ENCODE data around the gene SC5D. TPM values are rescaled to one million over a fixed set of nuclear protein-coding genes. Genes with fewer than 3 reads are reported as not detected.

The SC5D gene
- total RNA-seq, 1 experiment from 2014 or later = 19.4 TPM

DNA sequence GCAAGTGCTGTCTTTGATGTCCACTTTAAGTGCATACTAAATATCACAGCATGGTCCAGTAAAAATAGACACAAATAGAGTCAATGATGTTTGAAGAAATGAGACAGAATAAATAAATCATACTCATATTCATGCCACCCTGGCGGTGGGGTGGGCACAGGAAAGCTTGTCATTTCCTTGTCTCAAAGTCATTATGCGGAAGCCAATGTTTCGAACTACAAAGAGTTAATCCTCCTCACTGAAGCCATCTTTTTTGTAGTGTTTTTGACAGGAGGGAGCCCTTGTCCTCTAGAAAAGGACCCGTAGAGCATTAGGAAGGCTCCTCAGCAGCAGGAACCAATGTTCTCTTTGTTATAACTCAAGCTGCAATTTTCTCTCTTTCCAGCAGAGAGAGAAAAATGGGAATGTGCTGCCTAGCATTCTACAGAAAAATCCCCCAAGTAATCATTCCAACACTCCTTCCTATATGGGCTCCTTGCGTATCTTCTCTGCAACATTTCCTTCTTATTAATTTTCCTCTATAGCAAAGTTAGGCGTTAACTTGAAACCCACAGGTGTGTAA is 30.6 kb downstream of the SC5D start:
- DNase-seq (ENCODE audit: low spot score) = peak; percentile 40
- in situ Hi-C loops (cut with HindIII; ENCODE audit: low sequenced_read_pairs) = no loop called here

DNA sequence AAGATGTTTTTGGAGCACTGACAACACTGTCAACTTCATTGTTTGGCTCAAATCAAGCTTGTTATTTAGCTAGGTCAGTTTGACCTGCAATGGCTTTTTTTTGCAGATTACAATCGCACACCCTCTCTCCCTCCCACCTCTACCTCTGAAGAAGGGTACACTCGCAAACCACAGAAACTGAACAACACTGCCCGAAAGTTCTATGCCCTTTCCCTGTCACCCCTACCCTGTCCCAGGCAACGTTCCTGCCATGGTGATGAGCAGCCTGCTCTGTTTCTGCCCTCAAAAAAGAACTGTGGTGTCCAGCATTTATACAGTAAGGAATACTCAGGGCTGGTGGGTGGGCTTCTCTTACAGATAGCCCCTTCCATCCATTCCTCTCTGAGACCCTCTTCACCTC is 33.7 kb downstream of the SC5D start:
- in situ Hi-C loops (cut with HindIII; ENCODE audit: low sequenced_read_pairs) = no loop called here
- DNase-seq (ENCODE audit: low spot score) = no peak

DNA sequence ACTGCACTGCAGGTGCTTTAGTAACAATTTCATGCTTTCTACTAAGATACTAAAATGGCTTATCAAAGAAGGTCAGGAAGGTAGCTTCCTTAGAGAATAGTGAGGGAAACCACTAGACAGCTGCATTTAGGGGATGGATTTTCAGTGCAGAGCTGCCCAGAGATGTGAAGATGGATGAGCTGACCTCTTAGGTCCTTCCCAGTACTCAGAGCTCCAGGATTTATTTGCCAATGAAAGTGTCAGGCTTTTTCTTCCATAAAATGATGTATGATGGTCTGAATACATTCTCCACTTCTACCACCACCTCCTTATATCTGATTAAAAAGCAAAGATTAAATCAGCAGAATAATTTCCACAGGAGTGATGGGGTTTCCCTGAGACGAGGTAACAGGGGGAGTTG is 35.0 kb downstream of the SC5D start:
- in situ Hi-C loops (cut with HindIII; ENCODE audit: low sequenced_read_pairs) = no loop called here
- no peak for DNase-seq (ENCODE audit: low spot score)

DNA sequence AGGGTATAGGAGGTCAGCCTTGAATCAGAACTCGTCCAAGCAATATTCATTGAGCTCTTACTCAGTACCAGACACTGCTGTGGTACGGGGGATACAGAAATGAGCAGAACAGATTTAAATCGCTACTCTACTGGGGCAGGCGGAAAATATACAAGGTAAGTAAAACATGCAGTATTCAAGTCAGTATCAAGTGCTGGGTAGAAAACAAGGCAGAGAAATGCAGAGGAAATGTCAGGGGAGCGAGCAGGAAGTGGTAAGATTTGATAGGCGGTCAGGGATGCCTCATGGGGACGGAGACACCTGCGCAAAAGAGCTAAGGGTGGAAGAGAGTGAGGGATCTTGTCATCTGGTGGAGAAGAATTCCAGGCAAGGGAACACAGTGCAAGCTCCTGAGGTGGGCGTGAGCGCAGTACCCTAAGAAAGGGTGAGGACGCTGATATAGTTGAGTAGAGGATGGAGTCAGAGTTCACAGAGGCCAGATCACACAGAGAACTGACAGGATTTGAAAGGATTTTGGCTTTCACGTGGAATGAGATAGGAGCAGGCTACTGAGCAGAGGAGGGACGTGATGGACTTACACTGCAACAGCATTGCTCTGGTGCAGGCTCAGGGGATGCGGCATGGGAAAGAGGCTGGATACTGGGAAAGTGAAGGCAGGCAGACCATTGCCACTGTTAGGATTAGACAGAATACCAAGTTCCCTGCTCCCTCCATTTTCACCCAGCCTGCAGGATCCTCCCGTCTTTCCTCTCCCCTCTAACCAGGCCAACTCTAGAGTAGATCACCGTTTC is 35.8 kb downstream of the SC5D start:
- in situ Hi-C loops (cut with HindIII; ENCODE audit: low sequenced_read_pairs) = no loop called here
- no peak for DNase-seq (ENCODE audit: low spot score)

DNA sequence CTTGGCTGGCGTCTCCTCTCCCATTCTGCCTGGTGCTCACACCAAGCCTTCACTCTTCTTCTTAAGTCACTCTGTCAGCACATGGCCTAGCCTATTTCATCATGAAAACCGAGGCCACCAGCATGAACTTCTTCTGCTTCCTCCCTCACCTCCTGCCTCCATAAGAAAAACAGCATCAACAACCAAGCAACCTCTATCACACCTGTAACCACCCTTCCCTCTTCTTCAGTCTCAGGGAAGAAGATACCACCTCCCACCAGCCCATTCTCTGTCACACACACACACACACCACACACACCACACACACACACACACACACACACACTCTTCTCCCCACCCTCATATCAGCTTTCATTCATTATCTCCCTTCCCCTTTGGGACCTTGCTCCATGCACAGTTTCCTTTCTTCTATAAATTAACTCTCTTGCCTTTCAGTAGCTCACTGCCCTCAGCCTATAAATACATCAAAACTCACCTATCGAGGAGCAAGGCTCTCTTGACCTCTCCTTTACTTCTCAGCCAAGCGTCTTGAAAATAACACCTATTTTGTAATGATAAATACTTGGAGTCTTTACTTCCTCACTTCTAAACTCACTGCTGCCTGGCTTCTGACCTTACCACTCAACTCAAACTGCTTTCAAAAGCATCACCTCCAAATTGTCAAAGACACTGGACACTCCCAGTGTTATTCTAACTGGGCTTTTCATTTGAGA is 36.6 kb downstream of the SC5D start:
- no peak for DNase-seq (ENCODE audit: low spot score)
- in situ Hi-C loops (cut with HindIII; ENCODE audit: low sequenced_read_pairs) = no loop called here

DNA sequence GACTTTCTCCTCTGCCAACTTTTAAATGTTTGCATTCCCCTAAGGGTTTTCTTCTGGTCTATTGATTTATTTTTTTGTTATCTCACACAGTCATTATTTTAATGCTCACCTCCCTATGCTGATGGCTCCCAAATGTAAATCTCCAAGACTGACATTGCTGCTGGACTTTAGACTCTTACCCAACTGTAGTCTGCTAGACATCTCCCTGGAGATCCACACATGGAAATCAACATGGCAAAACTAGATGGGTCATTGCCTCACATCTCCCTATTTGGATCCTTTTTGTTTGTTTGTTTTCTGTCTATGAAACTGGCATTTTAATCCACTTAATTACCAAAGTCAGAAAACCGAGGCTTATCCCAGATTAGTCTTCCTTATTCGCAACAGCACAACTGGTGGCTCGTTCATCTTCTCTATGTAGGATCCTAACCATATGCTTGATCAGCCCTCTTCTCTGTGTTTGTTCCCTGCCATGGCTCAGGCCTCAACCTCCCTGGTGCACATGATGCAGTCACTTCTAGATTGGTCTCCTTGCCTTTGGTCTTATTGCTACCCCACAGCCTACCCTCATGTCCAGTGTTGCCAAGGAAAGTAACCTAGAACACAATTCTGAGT is 37.3 kb downstream of the SC5D start:
- in situ Hi-C loops (cut with HindIII; ENCODE audit: low sequenced_read_pairs) = no loop called here
- no peak for DNase-seq (ENCODE audit: low spot score)

DNA sequence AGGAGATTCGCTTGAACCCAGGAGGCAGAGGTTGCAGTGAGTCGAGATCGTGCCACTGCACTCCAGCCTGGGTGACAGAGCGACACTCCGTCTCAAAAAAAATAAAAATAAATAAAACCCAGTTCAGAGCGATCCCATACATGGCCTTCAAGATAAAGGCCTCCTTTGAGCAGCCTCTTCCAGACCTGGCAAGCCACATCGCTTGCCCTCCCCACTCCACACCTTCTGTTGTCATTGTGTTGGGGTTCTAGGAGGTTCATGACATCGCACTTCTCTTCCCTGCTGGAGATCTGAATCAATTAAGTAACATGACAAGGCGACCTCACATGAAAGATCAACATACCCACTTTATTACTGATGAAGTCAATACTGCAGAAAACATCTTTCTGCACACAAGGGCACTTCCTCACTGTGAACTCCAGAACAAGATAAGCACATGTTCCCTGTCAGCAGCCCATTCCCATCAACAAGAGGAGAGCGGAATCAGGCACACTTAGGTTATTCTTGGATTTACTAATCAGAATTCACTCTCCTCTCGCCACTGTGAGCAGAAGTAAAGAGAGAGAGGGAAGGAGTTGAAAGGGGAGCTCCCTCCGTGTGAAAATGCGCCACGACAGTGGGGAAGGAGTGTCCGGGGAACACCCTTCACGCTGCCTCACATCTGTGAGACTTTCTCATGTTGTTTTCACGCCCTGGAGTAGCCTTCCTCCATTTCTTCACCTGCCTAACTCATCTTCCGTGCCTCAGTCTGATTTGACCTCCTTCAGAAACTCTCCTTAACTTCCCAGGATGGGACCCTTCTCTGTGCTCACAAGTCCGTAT is 38.3 kb downstream of the SC5D start:
- DNase-seq (ENCODE audit: low spot score) = no peak

DNA sequence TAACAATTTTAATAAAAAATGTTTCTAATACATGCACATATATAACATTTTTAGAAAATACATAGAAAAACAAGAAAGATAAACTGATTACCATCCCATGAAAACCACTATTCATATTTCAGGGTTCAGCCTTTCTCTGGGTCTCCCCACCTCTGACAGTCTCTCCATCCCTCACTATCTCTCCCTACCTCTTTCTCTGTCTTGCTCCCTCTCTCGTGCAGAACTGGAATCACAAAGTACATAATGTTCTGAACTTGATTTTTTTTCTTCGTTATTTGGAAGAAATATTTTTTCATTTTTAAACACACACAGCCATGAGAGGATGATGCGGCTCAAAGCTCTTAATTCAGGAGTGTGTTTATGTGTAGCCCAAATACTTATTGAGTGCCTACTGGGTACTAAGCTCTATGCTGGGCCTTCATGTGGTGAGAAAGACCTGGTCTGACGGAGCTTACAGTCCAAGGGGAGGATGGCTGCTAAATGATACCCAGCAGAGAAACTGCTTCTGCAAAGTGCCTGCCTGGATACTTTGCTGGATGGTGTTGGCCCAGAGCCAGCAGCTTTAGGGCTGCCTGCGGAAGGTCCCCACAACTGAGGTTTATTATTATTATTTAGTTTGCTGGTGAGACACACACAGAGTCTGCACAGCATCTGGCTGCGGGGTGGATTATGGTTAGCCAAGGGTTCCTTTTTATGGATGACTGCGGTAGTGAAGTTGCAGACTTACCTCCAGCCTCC is 42.6 kb downstream of the SC5D start:
- in situ Hi-C loops (cut with HindIII; ENCODE audit: low sequenced_read_pairs) = no loop called here
- DNase-seq (ENCODE audit: low spot score) = peak; percentile 34

More for the DNA sequence above, 38.3 kb downstream of the SC5D start:
- in situ Hi-C loops (cut with HindIII; ENCODE audit: low sequenced_read_pairs) = no loop called here

DNA sequence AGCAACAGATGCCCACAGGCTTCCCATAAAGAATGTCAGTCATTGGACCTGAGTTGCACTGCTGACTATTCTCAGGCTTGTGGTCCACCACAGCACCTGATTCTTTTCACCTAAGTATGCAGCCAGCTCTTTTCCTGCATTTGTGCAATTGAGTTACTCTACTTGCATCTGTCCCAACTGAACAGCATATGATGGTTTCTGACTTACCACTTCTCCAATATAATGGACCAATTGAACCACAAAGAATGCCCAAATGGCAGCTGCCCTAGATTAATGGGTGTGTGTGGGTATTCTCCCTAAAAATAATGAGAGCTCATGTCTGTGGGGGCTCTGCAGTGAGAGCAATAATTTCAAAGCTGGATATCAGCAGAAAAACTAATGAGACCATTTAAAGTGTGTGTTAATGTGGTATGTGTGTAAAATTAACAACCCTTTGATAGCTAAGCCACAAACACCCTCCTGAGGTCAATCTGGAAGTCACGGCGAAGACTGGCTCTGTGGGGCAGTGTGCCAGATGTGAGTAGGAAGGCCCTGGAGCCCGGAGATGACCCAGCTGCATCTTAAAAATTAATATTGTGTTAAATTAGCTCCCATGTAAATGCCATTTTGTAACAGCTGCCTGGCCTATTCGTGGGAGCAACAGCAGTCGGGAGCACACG is 43.8 kb downstream of the SC5D start:
- in situ Hi-C loops (cut with HindIII; ENCODE audit: low sequenced_read_pairs) = no loop called here

DNA sequence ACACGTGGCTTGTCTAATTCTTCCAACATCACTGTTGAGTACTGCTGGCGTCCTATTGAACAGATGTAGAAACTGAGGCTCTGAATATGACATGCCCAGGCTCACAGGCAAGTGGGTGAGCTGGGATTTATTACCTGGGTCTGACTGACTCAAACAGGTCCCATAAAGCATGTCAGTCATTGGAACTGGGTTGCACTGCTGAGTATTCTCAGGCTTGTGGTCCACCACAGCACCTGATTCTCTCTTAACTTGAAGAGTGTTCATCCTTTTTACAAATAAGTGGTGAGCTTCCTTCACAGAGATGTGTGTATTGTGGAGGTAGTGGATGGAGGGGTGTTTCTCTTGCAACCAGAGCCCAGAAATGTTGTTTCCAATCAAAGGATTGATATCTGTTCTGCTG is 44.5 kb downstream of the SC5D start:
- DNase-seq (ENCODE audit: low spot score) = no peak
- in situ Hi-C loops (cut with HindIII; ENCODE audit: low sequenced_read_pairs) = no loop called here

More for the DNA sequence above, 43.8 kb downstream of the SC5D start:
- DNase-seq (ENCODE audit: low spot score) = no peak

DNA sequence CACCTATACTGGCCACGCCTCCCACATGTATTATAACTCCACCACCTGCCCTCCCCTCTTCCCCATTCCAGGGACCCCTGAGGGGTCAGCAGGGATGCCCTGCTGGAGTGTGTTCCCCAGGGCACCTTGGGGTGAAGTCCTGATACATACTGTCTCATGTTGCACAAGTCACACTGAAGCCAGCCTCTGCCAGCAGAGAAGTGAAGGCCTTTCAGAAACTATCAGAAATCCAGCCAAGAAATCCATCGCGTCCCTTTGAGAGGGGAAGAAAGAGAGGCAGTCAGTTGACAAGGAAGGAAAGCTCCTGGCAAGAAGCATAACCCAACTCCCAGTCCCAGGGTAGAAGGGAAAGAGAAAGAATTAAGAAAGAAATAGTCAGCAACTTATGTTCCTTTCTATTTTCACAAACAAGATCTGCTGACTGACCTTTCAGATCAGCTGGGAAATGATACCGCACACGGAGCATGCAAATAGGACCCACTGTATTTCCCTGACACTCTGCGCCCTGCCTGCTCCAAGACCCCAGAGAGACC is 45.2 kb downstream of the SC5D start:
- DNase-seq (ENCODE audit: low spot score) = peak; percentile 47
- in situ Hi-C loops (cut with HindIII; ENCODE audit: low sequenced_read_pairs) = no loop called here

DNA sequence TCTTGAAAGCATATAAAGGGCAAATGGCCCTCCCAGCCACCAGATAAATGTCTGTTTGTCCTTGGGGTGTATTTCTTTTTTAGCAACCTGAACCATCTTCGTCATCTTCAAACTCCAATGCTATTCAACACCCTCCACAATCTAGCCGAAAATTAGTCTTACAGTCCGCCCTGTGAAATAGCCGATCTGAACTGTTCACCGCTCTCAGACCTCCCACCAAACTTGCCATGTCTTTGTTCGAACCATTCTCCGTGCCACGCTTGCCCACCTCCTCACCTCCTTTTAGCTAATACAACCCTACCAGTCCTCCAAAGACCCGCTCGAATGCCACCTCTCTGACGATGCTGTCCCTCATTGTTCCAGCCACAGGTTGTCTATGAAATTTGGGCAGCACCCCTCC is 46.0 kb downstream of the SC5D start:
- no peak for DNase-seq (ENCODE audit: low spot score)
- in situ Hi-C loops (cut with HindIII; ENCODE audit: low sequenced_read_pairs) = no loop called here

DNA sequence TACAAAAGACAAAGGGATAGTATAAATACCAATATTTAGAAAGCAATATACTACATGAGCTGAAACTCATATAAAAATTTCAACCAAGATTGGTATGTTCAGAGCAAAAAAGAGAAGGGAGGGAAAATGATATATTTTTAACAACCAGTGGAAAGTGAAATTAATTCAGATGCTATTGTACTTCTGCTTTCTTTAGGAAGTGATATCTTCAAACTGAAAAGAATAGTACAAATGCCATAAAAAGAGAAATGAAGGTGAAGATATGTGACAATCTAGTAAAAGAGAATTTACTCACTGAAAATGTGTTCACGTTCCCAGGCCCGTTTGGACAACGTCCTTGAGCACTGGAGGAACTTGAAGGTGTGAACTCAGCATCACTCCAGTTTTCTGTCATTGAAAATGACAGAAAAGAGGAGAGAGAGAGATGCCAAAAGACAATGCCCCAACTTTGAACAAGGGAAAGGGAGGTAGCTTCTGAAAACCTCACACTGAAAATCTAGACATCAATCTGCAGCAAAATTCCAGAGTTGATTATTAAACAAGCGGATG is 47.5 kb downstream of the SC5D start:
- in situ Hi-C loops (cut with HindIII; ENCODE audit: low sequenced_read_pairs) = no loop called here
- DNase-seq (ENCODE audit: low spot score) = no peak

DNA sequence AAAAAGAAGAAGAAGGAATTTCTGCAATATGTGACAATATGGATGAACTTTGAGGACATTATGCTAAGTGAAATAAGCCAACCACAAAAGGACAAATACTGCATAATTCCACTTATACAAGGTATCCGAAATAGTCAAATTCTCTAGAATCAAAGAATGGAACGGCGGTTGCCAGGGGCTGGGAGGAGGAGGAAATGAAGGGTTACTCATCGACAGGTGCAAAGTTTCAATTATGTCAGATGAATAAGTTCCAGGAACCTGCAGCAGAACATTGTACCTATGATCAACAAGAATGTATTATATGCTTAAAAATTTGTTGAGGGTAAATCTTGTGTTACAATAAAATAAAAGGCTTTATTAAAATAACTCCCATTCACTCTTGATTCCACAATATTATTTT is 49.0 kb downstream of the SC5D start:
- in situ Hi-C loops (cut with HindIII; ENCODE audit: low sequenced_read_pairs) = no loop called here

DNA sequence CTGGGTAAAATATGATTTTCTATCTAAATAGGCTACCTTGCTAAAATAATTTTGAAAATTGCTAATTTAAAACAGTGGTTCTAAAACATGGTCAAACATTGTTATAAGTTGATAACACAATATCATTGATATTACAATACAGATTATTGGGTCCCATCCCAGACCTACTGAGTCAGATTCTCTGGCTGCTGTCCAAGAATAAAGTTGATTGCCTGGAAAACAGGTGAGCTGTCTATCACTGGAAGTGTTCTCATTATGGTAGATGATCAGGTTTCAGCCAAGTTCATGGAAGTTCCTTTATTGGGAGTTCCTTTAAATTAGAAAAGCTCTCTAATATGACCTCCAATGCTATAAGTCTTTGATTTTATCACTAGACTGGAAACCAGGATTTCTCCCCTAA is 52.3 kb downstream of the SC5D start:
- in situ Hi-C loops (cut with HindIII; ENCODE audit: low sequenced_read_pairs) = no loop called here
- DNase-seq (ENCODE audit: low spot score) = no peak

More for the DNA sequence above, 49.0 kb downstream of the SC5D start:
- DNase-seq (ENCODE audit: low spot score) = no peak

DNA sequence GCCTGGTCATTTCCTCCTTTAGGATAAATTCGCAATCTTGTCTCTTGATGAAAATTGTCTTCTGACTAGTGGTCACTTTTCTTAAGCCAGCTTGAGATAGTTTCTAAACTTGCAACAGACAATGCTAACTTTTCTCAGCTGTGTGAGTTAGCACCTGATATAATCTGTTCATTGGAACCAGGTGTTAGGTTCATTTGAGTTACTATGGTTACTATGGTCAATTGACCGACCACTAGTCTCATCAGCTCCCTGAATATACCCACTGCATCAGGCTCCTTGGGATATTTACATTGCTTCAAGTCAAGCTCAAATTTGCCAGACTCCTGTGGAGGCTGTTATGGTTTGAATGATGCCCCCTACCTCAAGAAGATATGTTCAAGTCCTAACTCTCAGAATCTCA is 54.5 kb downstream of the SC5D start:
- no peak for DNase-seq (ENCODE audit: low spot score)
- in situ Hi-C loops (cut with HindIII; ENCODE audit: low sequenced_read_pairs) = no loop called here

DNA sequence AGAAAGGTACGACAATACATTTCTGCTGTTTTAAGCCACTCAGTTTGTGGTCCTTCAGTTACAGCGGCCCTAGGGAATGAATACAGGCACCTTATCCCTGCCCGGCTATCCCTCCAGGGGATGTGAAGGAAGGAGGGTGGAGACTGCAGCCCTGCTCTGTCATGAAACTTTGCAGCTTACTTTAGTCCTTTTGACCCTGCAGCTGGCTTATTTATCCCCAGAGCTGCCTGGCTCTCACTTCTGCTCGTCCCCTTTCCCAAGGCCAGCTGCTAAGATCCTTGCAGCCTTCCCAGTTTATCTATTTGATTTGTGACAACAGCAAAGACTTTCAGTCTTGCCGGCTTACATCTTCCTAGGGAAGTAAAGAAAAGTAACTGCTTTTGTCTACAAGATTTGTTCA is 55.2 kb downstream of the SC5D start:
- DNase-seq (ENCODE audit: low spot score) = no peak
- in situ Hi-C loops (cut with HindIII; ENCODE audit: low sequenced_read_pairs) = no loop called here
